ENCODE data around the gene AKT1.

- TF ChIP-seq, protein P1, sequence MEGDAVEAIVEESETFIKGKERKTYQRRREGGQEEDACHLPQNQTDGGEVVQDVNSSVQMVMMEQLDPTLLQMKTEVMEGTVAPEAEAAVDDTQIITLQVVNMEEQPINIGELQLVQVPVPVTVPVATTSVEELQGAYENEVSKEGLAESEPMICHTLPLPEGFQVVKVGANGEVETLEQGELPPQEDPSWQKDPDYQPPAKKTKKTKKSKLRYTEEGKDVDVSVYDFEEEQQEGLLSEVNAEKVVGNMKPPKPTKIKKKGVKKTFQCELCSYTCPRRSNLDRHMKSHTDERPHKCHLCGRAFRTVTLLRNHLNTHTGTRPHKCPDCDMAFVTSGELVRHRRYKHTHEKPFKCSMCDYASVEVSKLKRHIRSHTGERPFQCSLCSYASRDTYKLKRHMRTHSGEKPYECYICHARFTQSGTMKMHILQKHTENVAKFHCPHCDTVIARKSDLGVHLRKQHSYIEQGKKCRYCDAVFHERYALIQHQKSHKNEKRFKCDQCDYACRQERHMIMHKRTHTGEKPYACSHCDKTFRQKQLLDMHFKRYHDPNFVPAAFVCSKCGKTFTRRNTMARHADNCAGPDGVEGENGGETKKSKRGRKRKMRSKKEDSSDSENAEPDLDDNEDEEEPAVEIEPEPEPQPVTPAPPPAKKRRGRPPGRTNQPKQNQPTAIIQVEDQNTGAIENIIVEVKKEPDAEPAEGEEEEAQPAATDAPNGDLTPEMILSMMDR (IDR thresholded peaks at IDR 0.05): no peak
- TF ChIP-seq POLR2A (IDR thresholded peaks at IDR 0.05): no peak
Measured at GRCh38 chr14:104724981-104725771, 70.4 kb downstream of the AKT1 start.
